ENCODE data around the gene CACNB4.

DNA sequence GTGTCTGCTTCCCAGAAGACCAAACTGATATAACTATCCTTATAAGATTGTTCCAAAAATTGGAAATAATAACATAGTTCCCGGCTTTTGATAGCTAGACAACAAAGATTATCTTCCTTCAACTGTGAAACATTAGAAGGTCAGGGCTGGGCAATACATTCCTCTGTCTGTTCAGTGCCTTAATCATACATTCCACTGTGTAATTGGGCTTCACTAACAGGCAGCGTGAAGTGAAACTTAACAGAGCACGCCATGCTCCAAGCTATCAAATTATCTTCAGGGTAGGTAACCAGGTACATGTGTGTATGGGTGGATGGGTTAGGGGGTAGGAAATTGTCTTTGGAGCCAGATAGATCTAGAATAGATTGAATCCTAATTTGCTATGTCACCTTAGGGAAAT lies 247.1 kb downstream of the CACNB4 start:
- TF ChIP-seq, protein P1, sequence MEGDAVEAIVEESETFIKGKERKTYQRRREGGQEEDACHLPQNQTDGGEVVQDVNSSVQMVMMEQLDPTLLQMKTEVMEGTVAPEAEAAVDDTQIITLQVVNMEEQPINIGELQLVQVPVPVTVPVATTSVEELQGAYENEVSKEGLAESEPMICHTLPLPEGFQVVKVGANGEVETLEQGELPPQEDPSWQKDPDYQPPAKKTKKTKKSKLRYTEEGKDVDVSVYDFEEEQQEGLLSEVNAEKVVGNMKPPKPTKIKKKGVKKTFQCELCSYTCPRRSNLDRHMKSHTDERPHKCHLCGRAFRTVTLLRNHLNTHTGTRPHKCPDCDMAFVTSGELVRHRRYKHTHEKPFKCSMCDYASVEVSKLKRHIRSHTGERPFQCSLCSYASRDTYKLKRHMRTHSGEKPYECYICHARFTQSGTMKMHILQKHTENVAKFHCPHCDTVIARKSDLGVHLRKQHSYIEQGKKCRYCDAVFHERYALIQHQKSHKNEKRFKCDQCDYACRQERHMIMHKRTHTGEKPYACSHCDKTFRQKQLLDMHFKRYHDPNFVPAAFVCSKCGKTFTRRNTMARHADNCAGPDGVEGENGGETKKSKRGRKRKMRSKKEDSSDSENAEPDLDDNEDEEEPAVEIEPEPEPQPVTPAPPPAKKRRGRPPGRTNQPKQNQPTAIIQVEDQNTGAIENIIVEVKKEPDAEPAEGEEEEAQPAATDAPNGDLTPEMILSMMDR (IDR thresholded peaks at IDR 0.05) = no peak
- no peak for TF ChIP-seq POLR2AphosphoS5 (IDR thresholded peaks at IDR 0.05)

All from breast epithelium (tissue), 3 donors.